Measurements from ENCODE around the gene JAZF1.

DNA sequence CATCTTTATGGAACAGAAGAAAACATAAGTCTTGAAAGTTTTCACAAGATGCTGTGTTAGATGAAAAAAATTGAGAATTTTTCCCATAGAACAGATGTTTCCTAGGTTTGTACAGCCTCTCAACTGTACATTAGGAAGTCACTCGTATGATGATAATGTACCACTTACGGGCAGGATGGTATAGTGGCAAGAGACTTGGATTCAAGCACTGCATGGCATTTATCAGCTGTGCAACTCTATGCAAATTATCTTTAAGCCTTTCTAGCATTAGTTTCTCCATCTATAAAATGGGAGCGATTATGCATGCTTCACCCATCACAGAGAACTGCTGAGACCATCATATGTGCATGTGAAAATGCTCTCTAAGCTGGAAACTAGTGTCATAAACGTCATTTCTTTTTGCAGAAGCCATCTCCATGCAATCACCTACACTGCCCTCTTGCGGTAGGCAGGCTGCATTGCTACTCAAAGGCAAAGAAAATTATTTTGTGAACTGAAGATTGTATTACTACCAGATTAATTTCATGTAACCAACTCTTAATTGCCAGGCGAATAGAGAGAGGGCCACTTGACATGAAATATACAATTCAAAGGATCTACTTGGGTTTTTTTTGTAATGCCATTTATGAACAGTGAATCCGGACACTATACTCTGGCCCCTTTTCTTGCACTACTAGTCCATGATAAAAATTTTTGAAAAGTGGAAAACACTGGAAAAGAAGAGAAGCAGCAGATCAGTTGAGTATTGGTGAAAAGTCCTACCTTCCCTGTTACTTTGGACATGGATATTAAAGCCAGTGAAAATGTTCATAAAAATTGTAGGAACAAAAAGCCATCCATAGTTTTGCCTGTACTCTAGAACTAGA is 102.3 kb downstream of the JAZF1 start:
- TF ChIP-seq HDAC1 (IDR thresholded peaks at IDR 0.05) (no peak), EZH2 (IDR thresholded peaks at IDR 0.05; ENCODE audit: borderline replicate concordance, low read depth, low read length) (no peak), TAF15 (IDR thresholded peaks at IDR 0.05; ENCODE audit: low read depth, low read length) (no peak), CREB1 (IDR thresholded peaks at IDR 0.05) (no peak), CREB1 (CRISPR knock-in tag; IDR thresholded peaks at IDR 0.05) (no peak), ESRRA (IDR thresholded peaks at IDR 0.05; ENCODE audit: borderline replicate concordance, low read depth) (no peak), NFRKB (IDR thresholded peaks at IDR 0.05; ENCODE audit: low read depth) (no peak), GABPA (tag; conservative IDR thresholded peaks at IDR 0.05; ENCODE audit: low read depth) (no peak), POLR2AphosphoS2 (IDR thresholded peaks at IDR 0.05; ENCODE audit: low read length) (no peak), ZNF165 (CRISPR knock-in tag; IDR thresholded peaks at IDR 0.05; ENCODE audit: borderline replicate concordance) (no peak), BRF1 (IDR thresholded peaks at IDR 0.05; ENCODE audit: borderline replicate concordance, extremely low read depth, insufficient read length) (no peak), KLF16 (IDR thresholded peaks at IDR 0.05) (peak; percentile 43; the same call in 1 of the 2 replicates), ZNF444 (CRISPR knock-in tag; IDR thresholded peaks at IDR 0.05) (no peak)
- TF ChIP-seq, protein P1, sequence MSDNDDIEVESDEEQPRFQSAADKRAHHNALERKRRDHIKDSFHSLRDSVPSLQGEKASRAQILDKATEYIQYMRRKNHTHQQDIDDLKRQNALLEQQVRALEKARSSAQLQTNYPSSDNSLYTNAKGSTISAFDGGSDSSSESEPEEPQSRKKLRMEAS (CRISPR knock-in tag; IDR thresholded peaks at IDR 0.05): no peak
- TF ChIP-seq, protein P2, sequence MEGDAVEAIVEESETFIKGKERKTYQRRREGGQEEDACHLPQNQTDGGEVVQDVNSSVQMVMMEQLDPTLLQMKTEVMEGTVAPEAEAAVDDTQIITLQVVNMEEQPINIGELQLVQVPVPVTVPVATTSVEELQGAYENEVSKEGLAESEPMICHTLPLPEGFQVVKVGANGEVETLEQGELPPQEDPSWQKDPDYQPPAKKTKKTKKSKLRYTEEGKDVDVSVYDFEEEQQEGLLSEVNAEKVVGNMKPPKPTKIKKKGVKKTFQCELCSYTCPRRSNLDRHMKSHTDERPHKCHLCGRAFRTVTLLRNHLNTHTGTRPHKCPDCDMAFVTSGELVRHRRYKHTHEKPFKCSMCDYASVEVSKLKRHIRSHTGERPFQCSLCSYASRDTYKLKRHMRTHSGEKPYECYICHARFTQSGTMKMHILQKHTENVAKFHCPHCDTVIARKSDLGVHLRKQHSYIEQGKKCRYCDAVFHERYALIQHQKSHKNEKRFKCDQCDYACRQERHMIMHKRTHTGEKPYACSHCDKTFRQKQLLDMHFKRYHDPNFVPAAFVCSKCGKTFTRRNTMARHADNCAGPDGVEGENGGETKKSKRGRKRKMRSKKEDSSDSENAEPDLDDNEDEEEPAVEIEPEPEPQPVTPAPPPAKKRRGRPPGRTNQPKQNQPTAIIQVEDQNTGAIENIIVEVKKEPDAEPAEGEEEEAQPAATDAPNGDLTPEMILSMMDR (IDR thresholded peaks at IDR 0.05 in 2 of 3, conservative IDR thresholded peaks at IDR 0.05 in 1 of 3; ENCODE audit: insufficient read depth in 2 of 3, low read depth in 1 of 3, low read length in 3 of 3): peak; percentile 72 to 92 (median 89)

Data from K562 (cell line).